ENCODE results near the gene AK5.

AK5 gene

DNA sequence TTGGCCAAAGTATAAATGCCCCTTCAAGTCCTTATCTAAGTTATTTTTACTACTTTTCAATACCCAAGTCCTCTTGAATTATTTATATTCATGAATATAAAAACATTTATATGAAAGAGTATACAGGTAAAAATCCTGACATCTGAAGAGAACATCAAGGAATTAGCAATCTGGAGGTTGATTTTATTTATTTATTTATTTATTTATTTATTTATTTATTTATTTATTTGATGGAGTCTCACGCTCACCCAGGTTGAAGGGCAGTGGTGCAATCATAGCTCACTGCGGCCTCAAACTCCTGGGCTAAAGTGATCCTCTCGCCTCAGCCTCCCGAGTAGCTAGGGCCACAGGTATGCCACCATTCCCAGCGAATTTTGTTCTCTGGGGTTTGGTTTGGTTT, 307.4 kb downstream of the AK5 start:
- no peak for DNase-seq (ENCODE audit: low read depth in 2 of 2)

DNA sequence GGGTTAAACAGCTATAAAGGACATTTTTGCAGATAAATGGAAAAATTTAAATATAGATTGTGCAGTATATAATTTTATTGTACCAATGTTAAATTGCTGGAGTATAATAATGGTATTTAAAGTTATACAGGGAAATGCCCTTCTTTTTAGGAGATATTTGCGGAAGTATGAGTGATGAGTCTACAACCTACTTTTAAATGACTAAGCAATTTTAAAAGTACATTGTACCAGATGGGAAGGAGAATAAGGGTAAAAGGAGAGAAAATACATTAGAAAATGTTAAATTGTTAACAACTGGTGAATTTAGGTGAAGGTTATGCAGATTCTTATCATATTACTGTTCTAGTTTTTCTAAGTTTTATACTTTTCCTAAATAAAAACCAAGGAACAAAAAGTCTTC, 308.8 kb downstream of the AK5 start:
- DNase-seq (ENCODE audit: low read depth in 2 of 2): no peak

DNA sequence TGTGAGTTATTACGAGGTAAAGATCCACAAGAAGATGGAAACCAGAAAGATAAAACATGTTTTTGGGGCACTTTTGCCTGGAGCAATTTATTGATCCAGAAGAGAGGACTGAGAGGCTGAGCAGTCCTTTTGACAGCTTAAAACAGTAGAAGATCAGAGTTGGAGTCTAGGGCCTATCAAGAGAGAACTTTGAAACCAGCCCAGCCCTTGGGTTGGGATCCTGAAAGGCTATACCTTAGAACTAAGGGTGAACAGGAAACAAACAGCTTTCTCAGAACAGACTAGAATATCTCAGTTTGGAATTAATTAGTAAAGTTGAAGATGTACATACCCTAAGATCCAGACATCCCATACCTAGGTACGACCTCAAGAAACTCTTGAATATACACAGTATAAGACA, 311.1 kb downstream of the AK5 start:
- no peak for DNase-seq (ENCODE audit: low read depth in 2 of 2)

- DNase-seq (ENCODE audit: low read depth in 2 of 2): no peak
Measured at GRCh38 chr1:77594366-77595112, 312.7 kb downstream of the AK5 start.

GRCh38 chr1:77597310-77597709, 315.5 kb downstream of the AK5 start:
- no peak for DNase-seq (ENCODE audit: low read depth in 2 of 2)

GRCh38 chr1:77605246-77606026, 323.6 kb downstream of the AK5 start:
- no peak for DNase-seq (ENCODE audit: low read depth in 2 of 2)

- no peak for DNase-seq (ENCODE audit: low read depth in 2 of 2)
Measured at GRCh38 chr1:77608893-77609292, 327.1 kb downstream of the AK5 start.
